ENCODE measurements around the gene MTCL1. TPM values are rescaled to one million over a fixed set of nuclear protein-coding genes. Genes with fewer than 3 reads are reported as not detected.
A peak's percentile ranks its signal among the peaks of the same experiment; 100 is the strongest.

The MTCL1 gene
- total and polyA plus RNA-seq, 2 experiments from 2014 or later, result 10.6 to 19.7 TPM

- H2AFZ ChIP-seq, result no peak overlapping the region
- TF ChIP-seq EZH2phosphoT487 (IDR thresholded peaks at IDR 0.05; ENCODE audit: low read depth, severe bottlenecking, unreplicated experiment) (no peak), CTCF (IDR thresholded peaks at IDR 0.05; ENCODE audit: poor library complexity) (no peak), EZH2 (IDR thresholded peaks at IDR 0.05; ENCODE audit: borderline replicate concordance) (no peak)
- peak; percentile 76 for DNase-seq (ENCODE audit: low spot score)
- no peaks in the 10 kb centered on the region for H3K9me3 ChIP-seq (ENCODE audit: low read depth)
- H3K4me3 ChIP-seq, result no peak overlapping the region
- 44% methylated on average over 16 of the region's 16 CpGs for WGBS (ENCODE audit: low lambda C conversion rate, missing lambda C conversion rate)
- peak overlapping the region; percentile 62 for H3K4me2 ChIP-seq
- peak overlapping the region; percentile 74 for H3K27ac ChIP-seq
- peaks cover 31% of the 10 kb centered on the region for H3K79me2 ChIP-seq
- H3K27me3 ChIP-seq, result no peaks in the 10 kb centered on the region
- no peaks in the 10 kb centered on the region for H4K20me1 ChIP-seq (ENCODE audit: insufficient read depth, poor library complexity, severe bottlenecking)
- H3K36me3 ChIP-seq (replicated peaks; ENCODE audit: insufficient read depth, low read depth), result no peaks in the 10 kb centered on the region
- peaks cover 23% of the 10 kb centered on the region for H3K4me1 ChIP-seq (ENCODE audit: insufficient read depth)
- no peaks in the 10 kb centered on the region for H3K9me2 ChIP-seq (replicated peaks; ENCODE audit: insufficient read depth)
Observed at GRCh38 chr18:8730080-8730827, 24.9 kb downstream of the MTCL1 start.

GRCh38 chr18:8732442-8733360 lies 27.3 kb downstream of the MTCL1 start:
- no peaks in the 10 kb centered on the region for H3K36me3 ChIP-seq (replicated peaks; ENCODE audit: insufficient read depth, low read depth)
- TF ChIP-seq EZH2phosphoT487 (IDR thresholded peaks at IDR 0.05; ENCODE audit: low read depth, severe bottlenecking, unreplicated experiment) (no peak), EZH2 (IDR thresholded peaks at IDR 0.05; ENCODE audit: borderline replicate concordance) (no peak), CTCF (IDR thresholded peaks at IDR 0.05; ENCODE audit: poor library complexity) (no peak)
- 78% methylated on average over 22 of the region's 22 CpGs for WGBS (ENCODE audit: low lambda C conversion rate, missing lambda C conversion rate)
- no peak overlapping the region for H3K4me3 ChIP-seq
- H3K79me2 ChIP-seq, result peaks cover 19% of the 10 kb centered on the region
- no peaks in the 10 kb centered on the region for H3K27me3 ChIP-seq
- no peak for DNase-seq (ENCODE audit: low spot score)
- no peaks in the 10 kb centered on the region for H3K9me3 ChIP-seq (ENCODE audit: low read depth)
- H3K4me1 ChIP-seq (ENCODE audit: insufficient read depth), result peaks cover 23% of the 10 kb centered on the region
- no peaks in the 10 kb centered on the region for H4K20me1 ChIP-seq (ENCODE audit: insufficient read depth, poor library complexity, severe bottlenecking)
- peak overlapping the region; percentile 22 for H3K27ac ChIP-seq
- no peaks in the 10 kb centered on the region for H3K9me2 ChIP-seq (replicated peaks; ENCODE audit: insufficient read depth)
- peak overlapping the region; percentile 19 for H3K4me2 ChIP-seq
- no peak overlapping the region for H2AFZ ChIP-seq

DNA sequence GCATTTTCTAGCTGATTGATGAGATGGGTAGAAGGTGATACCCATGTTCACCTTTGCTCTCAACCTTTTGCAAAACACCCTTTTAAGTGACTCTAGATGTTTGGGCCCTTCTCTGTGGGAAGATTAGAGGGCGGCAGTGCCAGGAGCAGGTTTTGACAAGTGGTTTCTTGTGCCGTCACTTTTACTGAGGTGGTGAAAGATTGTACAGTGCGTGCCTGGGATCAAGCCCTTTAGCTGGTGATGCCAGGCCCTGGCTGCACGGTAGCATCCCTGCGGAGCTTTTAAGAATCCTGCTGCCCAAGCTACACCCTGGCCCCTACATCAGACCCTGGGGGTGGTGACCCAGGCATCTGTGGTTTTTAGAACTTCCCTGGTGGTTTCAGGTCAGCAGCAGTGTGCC lies 29.1 kb downstream of the MTCL1 start:
- WGBS (ENCODE audit: low lambda C conversion rate, missing lambda C conversion rate), result 92% methylated on average over 5 of the region's 5 CpGs
- H3K4me1 ChIP-seq (ENCODE audit: insufficient read depth), result peaks cover 23% of the 10 kb centered on the region
- no peaks in the 10 kb centered on the region for H4K20me1 ChIP-seq (ENCODE audit: insufficient read depth, poor library complexity, severe bottlenecking)
- no peaks in the 10 kb centered on the region for H3K36me3 ChIP-seq (replicated peaks; ENCODE audit: insufficient read depth, low read depth)
- no peaks in the 10 kb centered on the region for H3K9me2 ChIP-seq (replicated peaks; ENCODE audit: insufficient read depth)
- no peak overlapping the region for H3K27ac ChIP-seq
- no peak overlapping the region for H3K4me2 ChIP-seq
- no peak for DNase-seq (ENCODE audit: low spot score)
- no peak overlapping the region for H2AFZ ChIP-seq
- no peaks in the 10 kb centered on the region for H3K27me3 ChIP-seq
- no peak for TF ChIP-seq CTCF (IDR thresholded peaks at IDR 0.05; ENCODE audit: poor library complexity)
- TF ChIP-seq EZH2 (IDR thresholded peaks at IDR 0.05; ENCODE audit: borderline replicate concordance), result no peak
- TF ChIP-seq EZH2phosphoT487 (IDR thresholded peaks at IDR 0.05; ENCODE audit: low read depth, severe bottlenecking, unreplicated experiment), result no peak
- H3K79me2 ChIP-seq, result peaks cover 8% of the 10 kb centered on the region
- no peak overlapping the region for H3K4me3 ChIP-seq
- H3K9me3 ChIP-seq (ENCODE audit: low read depth), result no peaks in the 10 kb centered on the region

Measured in hepatocyte (in vitro differentiated cells).